ENCODE results near the gene ISG20. TPM values are rescaled to one million over a fixed set of nuclear protein-coding genes. Genes with fewer than 3 reads are reported as not detected.
A peak's percentile ranks its signal among the peaks of the same experiment; 100 is the strongest.

The ISG20 gene
- total RNA-seq, 1 donor, result 40.7 TPM

DNA sequence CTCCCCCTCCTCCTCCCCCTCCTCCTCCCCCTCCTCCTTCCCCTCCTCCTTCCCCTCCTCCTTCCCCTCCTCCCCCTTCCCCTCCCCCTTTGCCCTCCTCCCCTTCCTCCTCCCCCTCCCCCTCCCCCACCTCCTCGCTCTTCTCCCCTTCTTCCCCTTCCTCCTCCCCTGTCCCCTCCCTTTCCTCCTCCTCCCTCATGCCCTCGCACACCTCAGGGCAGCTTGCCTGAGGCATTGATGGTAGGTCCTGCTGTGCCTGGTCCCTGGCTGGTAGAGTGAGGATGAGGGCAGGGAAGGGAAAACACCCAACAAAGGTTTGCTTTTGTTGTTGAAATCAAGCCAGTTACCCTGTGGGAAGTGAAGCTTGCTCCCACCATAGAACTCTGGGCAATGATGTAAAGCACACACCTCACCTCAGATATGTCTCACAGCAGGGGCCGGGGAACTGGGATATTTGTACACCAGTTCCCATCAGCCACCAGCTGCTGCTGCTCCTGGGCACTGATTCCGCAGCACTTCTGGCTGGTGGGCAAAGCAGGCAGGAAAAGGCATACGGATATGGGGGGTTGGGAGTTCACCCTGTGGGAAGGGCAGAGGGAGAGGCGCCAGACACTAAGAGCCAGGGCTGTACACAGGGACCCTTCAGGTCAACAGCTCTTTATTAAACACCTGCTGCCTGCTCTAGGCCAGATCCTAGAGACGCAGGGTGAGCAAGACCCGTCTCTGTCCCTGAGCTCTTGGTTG is 13.8 kb downstream of the ISG20 start:
- DNase-seq (ENCODE audit: low read depth in 2 of 3, low spot score in 2 of 3), result no peak

DNA sequence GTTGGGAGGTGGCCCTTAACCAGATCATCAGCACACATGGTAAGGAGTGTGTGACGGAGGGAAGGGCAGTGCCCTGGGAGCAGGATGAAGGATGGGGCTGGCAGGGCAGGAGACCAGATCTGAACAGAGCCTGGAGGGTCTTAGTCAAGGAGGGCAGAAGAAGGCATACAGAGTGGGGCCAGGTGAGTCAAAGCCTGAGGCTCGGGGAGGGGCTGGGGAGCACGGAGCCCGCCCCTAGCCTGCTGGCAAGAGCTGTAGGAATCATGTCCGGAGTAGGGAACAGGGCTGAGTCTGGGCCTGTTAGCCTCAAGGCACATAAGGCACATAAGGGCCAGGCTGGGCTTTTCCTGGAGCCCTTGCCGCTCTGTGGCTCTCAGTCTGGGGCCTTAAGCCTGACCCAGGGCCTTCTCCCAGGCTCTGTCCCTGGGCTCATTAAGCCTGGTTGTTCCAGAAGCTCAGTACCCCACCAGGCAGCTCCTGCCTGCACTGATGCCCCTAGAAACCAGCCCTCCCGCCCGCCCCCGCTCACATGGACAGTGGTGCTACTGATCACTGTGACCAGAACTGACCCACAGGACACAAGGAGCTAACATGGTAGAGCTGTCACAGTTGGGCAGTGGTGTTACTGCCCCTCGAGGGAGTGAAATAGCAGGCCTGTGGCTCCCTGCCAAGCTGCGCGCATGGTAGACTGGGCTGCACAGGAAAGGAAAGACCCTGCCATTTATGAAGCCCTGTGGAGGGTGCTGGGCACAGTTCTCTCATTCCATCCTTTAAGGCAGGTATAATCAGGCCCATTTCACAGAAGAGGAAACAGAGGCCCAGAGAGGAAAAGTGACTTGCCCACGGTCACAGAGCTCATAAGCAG is 14.6 kb downstream of the ISG20 start:
- DNase-seq (ENCODE audit: low read depth in 2 of 3, low spot score in 2 of 3), result no peak

DNA sequence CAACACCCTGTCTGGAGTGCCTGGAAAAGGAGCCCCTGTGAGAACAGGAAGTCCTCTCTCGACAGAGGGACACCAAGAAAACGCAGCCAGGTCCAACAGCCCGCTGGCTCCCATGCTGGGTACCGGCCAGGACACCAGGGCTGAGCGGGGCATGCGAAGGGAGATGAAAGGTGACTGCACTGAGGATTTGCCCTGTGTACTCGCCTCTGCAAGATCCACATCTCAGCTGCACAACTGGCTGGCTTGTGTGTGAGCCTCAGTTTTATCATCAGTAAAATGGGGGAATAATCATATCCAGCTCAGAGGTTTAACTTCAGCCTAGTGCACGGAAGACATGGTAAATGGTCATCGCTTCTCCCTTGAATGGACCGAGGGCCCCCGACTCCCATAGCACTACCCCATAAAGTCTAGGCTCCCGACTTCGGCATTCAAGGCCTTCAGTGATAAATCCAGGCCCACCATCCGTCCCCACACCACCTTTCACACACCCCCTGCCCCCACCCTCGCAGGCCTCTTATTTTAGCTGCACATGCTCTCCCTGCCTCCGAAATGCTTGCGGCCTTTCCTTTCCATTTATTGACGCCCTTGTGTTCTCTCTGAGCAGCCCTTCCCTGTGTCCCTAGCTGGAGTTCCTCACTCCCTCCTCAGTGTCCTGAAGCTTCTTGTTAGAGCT is 15.8 kb downstream of the ISG20 start:
- DNase-seq (ENCODE audit: low read depth in 2 of 3, low spot score in 2 of 3), result no peak

DNA sequence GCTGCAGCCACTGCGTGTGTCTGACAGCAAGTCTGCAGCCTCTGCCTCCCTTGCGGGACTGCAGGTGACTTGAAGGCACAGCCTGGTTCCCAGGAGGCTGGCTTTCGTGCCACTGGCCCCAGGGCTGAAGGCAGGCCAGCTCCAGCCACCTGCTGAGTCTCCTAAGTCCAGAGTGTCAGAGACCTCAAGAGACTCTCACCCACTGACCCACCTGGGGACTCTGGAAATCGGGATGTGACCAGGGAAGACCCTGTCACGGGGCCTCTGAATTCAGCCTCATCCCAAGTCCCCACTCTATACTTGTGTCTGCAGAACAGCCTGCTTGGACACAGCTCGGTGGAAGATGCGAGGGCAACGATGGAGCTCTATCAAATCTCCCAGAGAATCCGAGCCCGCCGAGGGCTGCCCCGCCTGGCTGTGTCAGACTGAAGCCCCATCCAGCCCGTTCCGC is 16.3 kb downstream of the ISG20 start:
- no peak for DNase-seq (ENCODE audit: low read depth in 2 of 3, low spot score in 2 of 3)

DNA sequence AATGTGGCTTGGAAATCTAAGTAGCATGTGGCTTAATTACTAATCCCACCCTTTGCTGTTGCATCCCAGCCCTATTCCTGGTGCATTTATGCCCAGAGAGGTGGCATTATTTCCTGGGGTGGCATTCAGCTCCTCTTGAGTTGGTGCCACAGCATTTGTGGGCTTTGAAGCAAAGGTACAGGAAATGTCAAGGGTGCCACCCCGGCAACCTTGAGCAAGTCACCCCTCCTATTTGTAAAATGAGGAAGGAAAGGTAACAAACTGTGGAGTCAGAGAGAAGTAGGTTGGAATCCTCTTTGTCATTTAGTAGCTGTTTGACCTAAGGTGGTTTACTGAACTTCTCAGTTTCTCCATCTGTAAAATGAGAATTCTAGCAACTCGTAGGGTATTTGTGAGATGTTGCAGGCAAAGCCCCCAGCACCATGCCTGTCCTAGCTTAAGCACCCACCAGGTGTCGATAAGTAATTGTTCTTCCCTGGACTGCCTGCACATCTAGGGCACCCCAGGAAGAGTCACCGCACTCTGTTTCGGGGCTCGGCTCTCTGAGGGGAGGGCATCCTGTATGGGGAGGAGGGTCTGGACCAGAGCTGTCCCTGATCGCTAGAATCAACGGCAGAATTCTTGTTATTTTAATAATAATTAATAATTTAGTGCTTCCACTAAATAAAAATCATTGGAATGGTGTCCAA is 17.1 kb downstream of the ISG20 start:
- no peak for DNase-seq (ENCODE audit: low read depth in 2 of 3, low spot score in 2 of 3)

DNA sequence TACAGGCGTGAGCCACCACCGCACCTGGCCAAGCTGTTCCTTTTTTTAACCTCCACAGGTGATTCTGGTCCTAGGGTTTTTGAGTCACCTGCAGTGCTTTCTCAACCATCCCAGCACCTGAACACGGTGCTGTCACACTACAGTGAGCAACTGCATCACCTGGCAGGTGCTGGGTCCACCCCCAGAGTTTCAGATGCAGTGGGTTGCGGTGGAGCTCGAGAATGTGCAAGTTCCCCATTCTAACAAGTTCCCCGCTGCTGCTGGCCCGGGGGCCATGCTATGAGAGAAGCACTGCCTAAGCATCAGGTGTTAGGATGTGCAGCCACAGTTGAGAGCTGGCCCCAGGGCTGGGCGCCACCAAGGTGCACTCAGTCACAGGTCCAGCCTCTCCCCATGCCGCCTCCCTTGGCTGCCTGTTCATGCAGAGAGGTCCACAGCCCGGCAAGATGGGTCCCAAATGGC is 18.0 kb downstream of the ISG20 start:
- DNase-seq (ENCODE audit: low read depth in 2 of 3, low spot score in 2 of 3), result no peak

DNA sequence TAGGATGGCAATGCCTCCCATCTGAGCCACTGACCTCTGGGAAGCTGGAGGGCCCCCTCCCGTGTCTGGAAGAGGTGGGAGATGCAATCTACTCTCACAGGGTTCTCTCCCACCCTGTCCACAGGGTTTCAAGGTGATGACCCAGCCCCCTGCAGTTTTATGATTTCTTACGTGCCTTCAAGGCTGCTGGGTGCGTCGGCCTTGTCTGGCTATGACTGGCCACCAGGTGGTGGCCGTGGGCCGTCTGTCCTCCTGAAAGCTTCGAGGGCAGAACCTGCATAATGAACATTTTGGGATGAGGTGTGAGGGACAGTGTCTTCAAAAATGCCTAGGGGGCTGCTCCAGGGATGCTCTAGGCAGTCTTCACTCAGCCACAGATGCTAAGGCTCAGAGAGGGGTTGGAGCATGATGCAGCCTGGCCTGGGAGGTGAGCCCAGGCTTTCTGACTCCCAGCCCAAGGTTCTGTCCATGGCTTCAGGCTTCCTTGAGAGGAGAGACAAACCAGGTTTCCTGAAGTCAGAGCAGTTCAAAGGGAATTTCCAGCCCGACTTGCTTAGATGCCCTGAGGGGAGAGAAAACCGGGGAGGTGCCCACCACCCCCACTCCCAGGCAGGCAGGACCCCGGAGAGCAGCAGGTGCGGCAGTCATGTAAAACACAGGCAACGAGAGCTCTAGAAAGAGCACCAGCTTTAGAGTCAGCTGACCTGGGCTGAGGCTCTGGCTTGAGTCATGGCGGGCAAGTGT is 18.7 kb downstream of the ISG20 start:
- peak in 1 of 3 donors; percentile 42 for DNase-seq (ENCODE audit: low read depth in 2 of 3, low spot score in 2 of 3)

DNA sequence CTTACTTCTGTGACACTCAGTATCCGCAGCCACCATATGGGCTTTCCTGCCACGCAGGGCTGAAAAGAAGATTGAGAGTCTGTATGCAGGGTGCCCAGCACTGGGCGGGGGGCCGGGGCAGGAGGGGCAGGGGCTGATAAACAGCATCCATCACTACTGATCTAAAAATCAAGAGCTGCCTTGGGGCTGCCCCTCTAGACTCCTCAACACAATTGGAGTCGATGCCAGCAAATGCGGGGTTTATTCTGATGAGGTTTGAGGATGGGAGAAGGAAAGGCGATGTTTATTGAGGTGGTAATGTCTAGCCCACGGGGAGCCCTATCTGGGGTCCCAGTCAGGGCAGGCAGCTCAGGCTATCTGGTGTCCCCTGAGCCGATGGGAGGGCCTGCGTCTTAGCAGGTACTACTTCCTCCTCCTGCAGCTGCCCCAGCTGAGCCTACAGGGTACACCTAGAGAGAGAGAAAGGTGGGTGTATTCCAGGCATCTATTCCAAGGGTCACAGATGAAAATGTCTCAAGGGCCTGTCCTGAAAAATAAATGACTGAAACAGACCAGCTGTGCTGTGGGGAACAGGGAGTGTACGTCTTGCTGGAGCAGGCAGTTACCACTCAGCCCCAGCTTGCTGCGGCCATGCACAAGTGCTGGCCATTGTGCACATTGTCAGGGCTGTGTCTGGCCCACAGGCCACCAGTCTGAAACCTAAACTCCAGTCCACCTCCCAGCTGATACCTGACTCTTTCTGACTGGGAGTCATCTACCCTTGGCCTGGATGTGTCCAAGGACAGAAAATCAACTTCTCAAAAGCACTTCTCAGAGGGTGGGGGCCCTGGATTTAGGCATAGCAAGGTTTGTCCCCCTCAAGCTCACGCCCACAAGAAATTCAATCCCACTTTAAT is 19.5 kb downstream of the ISG20 start:
- DNase-seq (ENCODE audit: low read depth in 2 of 3, low spot score in 2 of 3), result no peak

DNA sequence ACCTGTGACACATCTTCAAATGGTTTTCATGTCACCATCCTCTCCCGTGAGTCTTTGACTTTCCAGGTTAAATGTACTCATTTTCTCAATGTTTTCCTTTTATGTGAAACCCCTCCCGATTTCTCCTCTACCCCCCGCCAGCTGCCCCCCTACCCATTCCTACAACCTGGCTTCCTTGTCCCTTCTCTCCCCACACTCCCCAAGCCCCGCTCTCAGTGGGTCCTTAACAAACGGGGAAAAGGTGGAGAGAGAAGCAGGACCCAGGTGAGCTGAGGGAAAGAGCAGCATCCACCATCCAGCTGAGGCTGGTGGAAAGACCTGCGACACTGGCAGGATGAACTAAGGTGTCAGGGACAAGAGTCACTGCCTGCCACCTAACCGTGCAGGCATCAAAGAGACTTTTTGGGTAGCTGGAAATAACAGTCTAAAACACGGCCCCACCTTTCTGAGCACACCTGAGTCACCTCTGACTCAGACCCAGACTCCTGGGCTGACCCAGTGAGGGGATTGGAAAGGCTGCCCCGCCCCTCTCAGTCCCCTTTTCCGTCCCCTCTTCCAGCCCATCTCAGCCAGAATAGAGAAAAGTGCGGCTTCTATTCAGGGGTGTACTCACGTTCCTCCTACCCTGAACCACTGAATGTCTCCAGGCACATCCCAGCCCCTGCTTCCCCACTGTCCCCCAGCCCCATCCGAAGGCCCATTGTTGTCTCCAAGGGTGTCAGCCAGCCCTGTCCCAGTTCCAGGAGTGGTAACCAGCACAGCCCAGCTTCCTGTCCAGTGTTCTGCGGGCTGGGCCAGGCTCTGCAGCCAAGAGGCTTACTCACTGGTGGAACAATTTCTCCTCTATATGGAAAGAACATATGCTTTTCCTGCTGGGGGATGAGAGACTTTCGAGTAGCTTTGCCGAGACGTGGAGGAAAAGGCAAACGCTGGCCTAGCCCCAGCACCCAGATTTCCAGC is 20.4 kb downstream of the ISG20 start:
- DNase-seq (ENCODE audit: low read depth in 2 of 3, low spot score in 2 of 3), result no peak

DNA sequence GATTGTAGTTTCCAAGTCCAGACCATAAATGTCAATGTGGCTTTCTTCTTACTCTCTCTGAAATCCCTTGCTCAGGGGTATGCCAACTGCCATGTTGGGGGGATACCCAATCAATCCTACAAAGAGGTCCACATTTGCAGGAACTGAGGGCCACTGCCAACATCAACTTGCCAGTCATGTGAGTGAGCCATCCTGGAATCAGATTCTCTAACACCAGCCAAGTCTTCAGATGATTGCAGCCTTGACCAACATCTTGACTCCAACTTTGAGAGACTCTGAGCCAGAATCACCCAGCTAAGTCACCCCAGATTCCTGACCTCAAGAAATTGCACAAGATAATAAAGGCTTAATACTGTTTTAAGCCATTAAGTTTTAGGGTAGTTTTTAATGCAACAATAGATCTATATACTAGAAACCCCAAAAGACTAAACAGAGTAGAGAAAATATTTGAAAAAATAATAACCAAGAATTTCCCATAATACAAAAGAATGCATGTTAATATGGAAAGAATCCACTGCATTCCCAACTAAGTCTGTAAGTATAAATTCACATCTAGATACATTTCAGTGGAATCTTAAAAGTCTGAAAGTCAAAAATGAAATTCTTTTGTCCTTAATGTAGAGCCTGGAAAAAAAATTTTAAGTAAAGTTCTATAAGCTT is 22.4 kb downstream of the ISG20 start:
- no peak for DNase-seq (ENCODE audit: low read depth in 2 of 3, low spot score in 2 of 3)

DNA sequence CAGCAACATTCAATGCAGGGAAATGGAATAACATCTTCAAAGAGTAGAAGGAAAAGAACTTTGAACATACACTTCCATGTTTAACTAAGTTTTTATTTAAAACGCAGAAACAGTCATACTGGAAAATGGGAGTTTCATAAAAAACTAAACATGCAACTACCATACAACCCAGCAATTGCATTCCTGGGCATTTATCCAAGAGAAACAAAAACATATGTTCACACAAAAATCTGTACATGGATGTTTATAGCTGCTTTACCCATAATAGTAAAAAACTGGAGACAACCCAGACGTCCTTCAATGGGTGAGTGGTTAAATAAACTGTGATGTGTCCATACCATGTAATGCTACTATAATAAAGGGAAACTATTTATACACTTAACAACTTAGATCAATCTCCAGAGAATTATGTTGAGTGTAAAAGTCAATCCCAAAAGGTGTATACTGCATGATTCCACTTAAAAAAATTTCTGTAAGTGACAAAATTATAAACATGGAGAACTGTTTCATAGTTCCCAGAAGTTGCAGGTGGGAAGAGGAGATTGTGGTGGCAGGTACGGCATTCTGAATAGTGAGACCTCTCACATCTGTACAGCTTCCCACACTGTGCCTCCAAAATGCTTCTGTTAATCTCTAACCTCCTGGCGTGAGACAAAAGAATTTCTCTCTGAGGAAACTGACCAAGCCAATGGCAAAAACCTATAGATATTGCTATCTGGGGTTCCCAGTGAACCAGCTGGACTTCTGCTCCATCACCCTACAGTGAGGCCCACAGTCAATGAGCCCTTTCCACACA is 23.1 kb downstream of the ISG20 start:
- DNase-seq (ENCODE audit: low read depth in 2 of 3, low spot score in 2 of 3), result no peak

DNA sequence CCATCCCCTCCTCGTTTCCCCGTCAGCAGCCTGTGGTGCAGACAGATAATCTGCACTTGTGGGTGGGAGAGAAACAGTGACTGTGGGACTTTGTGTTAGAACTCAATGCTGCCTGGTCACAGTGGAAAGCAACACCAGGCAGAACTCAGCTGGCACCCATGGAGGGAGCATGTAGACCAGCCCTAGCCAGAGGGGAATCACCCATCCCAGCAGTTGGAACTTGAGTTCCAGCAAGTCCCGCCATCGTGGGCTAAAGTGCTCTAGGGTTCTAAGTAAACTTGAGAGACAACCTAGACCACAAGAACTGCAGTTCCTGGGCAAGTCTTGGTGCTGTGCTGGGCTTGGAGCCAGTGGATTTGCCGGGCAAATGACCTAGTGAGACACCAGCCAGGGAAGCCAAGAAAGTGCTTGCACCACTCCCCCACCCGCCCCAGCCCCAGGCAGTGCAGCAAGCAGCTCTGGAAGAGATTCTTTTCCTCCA is 24.4 kb downstream of the ISG20 start:
- DNase-seq (ENCODE audit: low read depth in 2 of 3, low spot score in 2 of 3), result no peak

DNA sequence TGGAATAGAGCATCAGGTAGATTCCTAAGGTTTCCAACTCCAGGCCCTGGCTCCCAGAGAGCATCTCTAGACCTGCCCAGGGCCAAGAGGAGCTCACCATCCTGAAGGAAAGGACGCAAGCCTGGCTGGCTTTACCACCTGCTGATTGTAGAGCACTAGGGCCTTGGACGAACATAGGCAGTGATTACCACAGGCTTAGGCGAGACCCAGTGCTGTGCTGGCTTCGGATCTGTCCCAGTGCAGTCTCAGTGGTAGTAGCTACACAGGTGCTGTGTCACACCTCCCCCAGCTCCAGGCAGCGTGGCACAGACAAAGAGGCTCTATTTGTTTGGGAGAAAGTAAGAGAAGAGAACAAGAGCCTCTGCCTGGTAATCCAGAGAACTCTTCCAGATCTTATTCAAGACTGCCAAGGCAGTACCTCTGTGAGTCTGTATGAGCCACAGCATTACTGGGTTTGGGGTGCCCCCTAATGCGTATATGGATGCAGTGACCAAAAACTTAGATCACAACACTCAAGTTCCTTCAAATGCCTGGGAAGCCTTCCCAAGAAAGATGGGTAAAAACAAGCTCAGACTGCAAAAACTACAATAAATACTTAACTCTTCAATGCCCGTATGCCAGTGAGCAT is 25.4 kb downstream of the ISG20 start:
- peak in 1 of 3 donors; percentile 63 for DNase-seq (ENCODE audit: low read depth in 2 of 3, low spot score in 2 of 3)

DNA sequence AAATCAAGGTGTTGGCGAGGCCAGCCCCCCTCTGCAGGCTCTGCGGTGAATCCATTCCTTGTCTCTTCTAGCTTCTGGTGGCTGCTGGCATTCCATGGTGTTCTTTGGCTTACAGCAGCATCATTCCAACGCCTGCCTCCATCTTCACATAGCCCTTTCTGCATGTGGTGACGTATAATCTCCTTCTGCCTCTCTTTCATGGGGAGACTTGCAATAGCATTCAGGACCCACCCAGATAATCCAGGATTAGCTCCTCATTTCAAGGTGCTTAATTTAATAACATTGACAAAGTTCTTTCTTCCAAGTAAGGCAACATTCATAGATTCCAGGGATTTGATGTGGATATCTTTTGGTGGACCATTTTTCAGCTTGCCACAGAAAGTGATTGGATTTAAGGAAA is 35.8 kb downstream of the ISG20 start:
- no peak for DNase-seq (ENCODE audit: low read depth in 2 of 3, low spot score in 2 of 3)

DNA sequence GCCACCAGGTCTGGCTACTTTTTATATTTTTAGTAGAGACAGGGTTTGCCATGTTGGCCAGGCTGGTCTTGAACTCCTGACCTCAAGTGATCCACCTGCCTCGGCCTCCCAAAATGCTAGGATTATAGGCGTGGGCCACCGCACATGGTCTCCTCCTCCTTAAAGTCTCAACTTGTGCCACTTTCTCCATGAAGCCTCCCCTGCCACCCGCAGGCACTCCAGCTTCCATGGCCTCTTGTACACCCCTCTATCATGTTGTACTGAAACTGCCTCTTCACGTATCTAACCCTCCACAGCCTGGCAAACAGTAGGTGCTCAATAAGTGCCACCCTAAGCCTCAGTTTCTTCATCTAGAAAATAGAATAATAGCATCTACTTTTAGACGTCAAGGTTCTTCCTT is 39.9 kb downstream of the ISG20 start:
- DNase-seq (ENCODE audit: low read depth in 2 of 3, low spot score in 2 of 3), result no peak
